HUES6 (cell line): ENCODE measurements around the gene TIAM2.

ENCODE experiments used
- H3K27ac ChIP-seq: 2 replicates; pipeline ENCODE4 v1.7.0; 2013; ENCODE audit warnings: low read depth, mild to moderate bottlenecking, low read length, inconsistent platforms
- H3K27me3 ChIP-seq: 2 replicates; pipeline ENCODE4 v1.6.1; 2013; ENCODE audit warnings: low read length; ENCODE audit not compliant: control insufficient read depth, insufficient read depth
- H3K36me3 ChIP-seq: 2 replicates; pipeline ENCODE4 v1.6.1; 2013; ENCODE audit warnings: low read length; ENCODE audit not compliant: control insufficient read depth, insufficient read depth
- H3K4me1 ChIP-seq: 2 replicates; pipeline ENCODE4 v1.6.1; 2013; ENCODE audit warnings: low read length; ENCODE audit not compliant: control insufficient read depth, insufficient read depth
- H3K4me3 ChIP-seq: 2 replicates; pipeline ENCODE4 v1.5.1; 2013; ENCODE audit warnings: low read depth, low read length
- H3K9ac ChIP-seq: one replicate; pipeline ENCODE4 v1.6.1; 2013; ENCODE audit warnings: mild to moderate bottlenecking, low read length
- H3K9me3 ChIP-seq: 2 replicates; pipeline ENCODE4 v1.6.1; 2013; ENCODE audit warnings: low read depth, low read length; ENCODE audit not compliant: control insufficient read depth, insufficient read depth

Gene TIAM2

DNA sequence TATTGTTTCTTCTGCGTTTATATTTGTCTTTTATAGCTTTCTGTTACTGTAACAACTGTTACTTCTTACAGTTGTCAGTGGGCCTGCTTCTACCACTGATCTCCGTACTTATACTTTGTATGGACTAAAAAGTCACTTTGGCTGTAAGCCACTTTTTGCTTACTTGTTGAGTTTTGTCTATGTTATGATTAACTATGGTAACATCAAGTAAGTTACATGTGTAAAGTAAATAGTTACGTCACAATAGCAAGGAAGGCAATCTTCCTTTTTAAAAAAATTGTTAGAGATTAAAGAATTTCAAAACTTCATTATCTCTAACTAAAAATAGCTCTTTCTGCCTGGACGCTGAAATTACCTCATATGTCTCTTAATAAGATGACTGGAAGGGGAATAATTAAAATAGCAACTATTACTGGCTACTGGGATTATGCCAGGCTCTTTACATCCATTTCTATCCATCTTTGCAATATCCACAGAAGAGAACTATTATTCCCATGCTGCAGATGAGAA, 308.3 kb downstream of the TIAM2 start:
- Histone ChIP-seq H3K4me1 (peaks cover 9% of the 10 kb centered on the region), H3K36me3 (peaks cover 63% of the 10 kb centered on the region), H3K9ac (no peak overlapping the region), H3K27me3 (no peaks in the 10 kb centered on the region), H3K27ac (no peak overlapping the region), H3K9me3 (no peaks in the 10 kb centered on the region), H3K4me3 (no peak overlapping the region)

DNA sequence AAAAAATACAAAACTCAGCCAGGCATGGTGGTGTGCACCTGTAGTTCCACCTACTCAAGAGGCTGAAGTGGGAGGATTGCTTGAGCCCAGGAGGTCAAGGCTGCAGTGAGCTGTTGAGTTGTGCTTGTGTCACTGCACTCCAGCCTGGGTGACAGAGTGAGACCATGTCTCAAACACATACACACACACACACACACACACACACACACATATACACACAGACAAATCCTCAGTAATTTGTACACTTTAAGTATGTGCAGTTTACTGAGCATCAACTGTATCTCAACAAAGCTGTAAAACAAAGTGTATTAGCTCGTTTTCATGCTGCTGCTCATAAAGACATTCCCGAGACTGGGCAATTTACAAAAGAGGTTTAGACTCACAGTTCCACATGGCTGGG, 311.8 kb downstream of the TIAM2 start:
- Histone ChIP-seq H3K27me3 (no peaks in the 10 kb centered on the region), H3K4me3 (no peak overlapping the region), H3K36me3 (peaks cover 72% of the 10 kb centered on the region), H3K4me1 (peaks cover 5% of the 10 kb centered on the region), H3K9me3 (no peaks in the 10 kb centered on the region), H3K9ac (no peak overlapping the region), H3K27ac (no peak overlapping the region)
